HFFc6 (cell line): ENCODE results near the gene BCKDHA. TPM values are rescaled to one million over a fixed set of nuclear protein-coding genes. Genes with fewer than 3 reads are reported as not detected.

Experiments used
- DNase-seq: peaks from one replicate; pipeline ENCODE4 v3.0.0-alpha.2; 2018
- H3K27ac Mint-ChIP-seq: 2 replicates; pipeline ENCODE4 v1.8.0; 2020; ENCODE audit warnings: mild to moderate bottlenecking, mixed read lengths
- H3K27me3 Mint-ChIP-seq: 2 replicates; pipeline ENCODE4 v1.8.0; 2021; ENCODE audit warnings: mild to moderate bottlenecking, moderate library complexity, mixed read lengths; ENCODE audit not compliant: insufficient read depth
- H3K36me3 Mint-ChIP-seq: 2 replicates; pipeline ENCODE4 v1.8.0; 2021; ENCODE audit warnings: low read depth, mixed read lengths
- H3K4me1 Mint-ChIP-seq: 2 replicates; pipeline ENCODE4 v1.8.0; 2020; ENCODE audit warnings: low read depth, mixed read lengths
- H3K4me3 Mint-ChIP-seq: 2 replicates; pipeline ENCODE4 v1.8.0; 2020; ENCODE audit warnings: mild to moderate bottlenecking, moderate library complexity, mixed read lengths
- H3K9me3 Mint-ChIP-seq: 2 replicates; pipeline ENCODE4 v1.8.0; 2020; ENCODE audit warnings: mild to moderate bottlenecking, mixed read lengths
- CTCF ChIP-seq: fragments of 200-600 bp; sonication (generic); IDR thresholded peaks from 2 replicates; pipeline ENCODE4 v1.5.0; 2021; ENCODE audit warnings: antibody characterized with exemption, mild to moderate bottlenecking
- total RNA-seq, 6 experiments: library from RNA; stranded (reverse); fragmentation: NEBNext Ultra II Directional; extraction: Animal tissue kit (Norgen Biotek cat#: 25700); gene quantifications; 2 replicates in 1 of 6; 3 replicates in 5 of 6; pipeline ENCODE4 v1.2.3, GENCODE V29; 2021

Gene BCKDHA
- total RNA-seq, 6 experiments from 2014 or later = 7.8 to 17.6 (median 9.8) TPM

GRCh38 chr19:41401483-41401882, 3.9 kb downstream of the BCKDHA start:
- Mint-ChIP-seq H3K4me3 (no peak overlapping the region), H3K4me1 (peaks cover 29% of the 10 kb centered on the region), H3K27ac (no peak overlapping the region; the same call in 1 of the 2 replicates), H3K9me3 (no peaks in the 10 kb centered on the region), H3K27me3 (no peaks in the 10 kb centered on the region; the same call in 1 of the 2 replicates), H3K36me3 (no peaks in the 10 kb centered on the region)
- no peak for DNase-seq
- TF ChIP-seq CTCF = no peak

GRCh38 chr19:41402010-41402409, 4.4 kb downstream of the BCKDHA start:
- no peaks in the 10 kb centered on the region for H3K36me3 Mint-ChIP-seq
- H3K4me1 Mint-ChIP-seq = peaks cover 26% of the 10 kb centered on the region
- no peaks in the 10 kb centered on the region; the same call in 1 of the 2 replicates for H3K27me3 Mint-ChIP-seq
- no peaks in the 10 kb centered on the region for H3K9me3 Mint-ChIP-seq
- DNase-seq = no peak
- H3K27ac Mint-ChIP-seq = no peak overlapping the region
- no peak for TF ChIP-seq CTCF
- H3K4me3 Mint-ChIP-seq = no peak overlapping the region

- H3K4me1 Mint-ChIP-seq = peaks cover 22% of the 10 kb centered on the region
- no peak for DNase-seq
- no peak for TF ChIP-seq CTCF
- H3K4me3 Mint-ChIP-seq = no peak overlapping the region
- H3K36me3 Mint-ChIP-seq = no peaks in the 10 kb centered on the region
- H3K9me3 Mint-ChIP-seq = no peaks in the 10 kb centered on the region
- no peaks in the 10 kb centered on the region; the same call in 1 of the 2 replicates for H3K27me3 Mint-ChIP-seq
- H3K27ac Mint-ChIP-seq = no peak overlapping the region
Measured at GRCh38 chr19:41403181-41403970, 5.8 kb downstream of the BCKDHA start.

- no peak overlapping the region for H3K27ac Mint-ChIP-seq
- H3K36me3 Mint-ChIP-seq = no peaks in the 10 kb centered on the region
- TF ChIP-seq CTCF = no peak
- no peaks in the 10 kb centered on the region; the same call in 1 of the 2 replicates for H3K27me3 Mint-ChIP-seq
- no peak overlapping the region for H3K4me3 Mint-ChIP-seq
- H3K4me1 Mint-ChIP-seq = peaks cover 16% of the 10 kb centered on the region
- no peak for DNase-seq
- no peaks in the 10 kb centered on the region for H3K9me3 Mint-ChIP-seq
Measured at GRCh38 chr19:41405776-41406175, 8.2 kb downstream of the BCKDHA start.

GRCh38 chr19:41407271-41407670, 9.7 kb downstream of the BCKDHA start:
- Mint-ChIP-seq H3K4me1 (peaks cover 8% of the 10 kb centered on the region), H3K9me3 (no peaks in the 10 kb centered on the region), H3K4me3 (no peak overlapping the region), H3K36me3 (no peaks in the 10 kb centered on the region), H3K27ac (no peak overlapping the region), H3K27me3 (no peaks in the 10 kb centered on the region; the same call in 1 of the 2 replicates)
- TF ChIP-seq CTCF = no peak
- DNase-seq = no peak
